Measurements from ENCODE around the gene DTX3L. TPM values are rescaled to one million over a fixed set of nuclear protein-coding genes. Genes with fewer than 3 reads are reported as not detected.

Gene DTX3L
- total RNA-seq, 1 donor = 39.6 TPM

Other genes starting within 250 kb of the DTX3L start
- gene CSTA, start 239.1 kb upstream of the DTX3L start, total RNA-seq (ENCODE audit: low replicate concordance) = 2.5 and 15.2 TPM in 2 replicates
- 8.2 and 27.0 TPM in 2 replicates for gene MIX23, start 181.1 kb upstream of the DTX3L start, total RNA-seq (ENCODE audit: low replicate concordance)
- 16.7 and 25.1 TPM in 2 replicates for gene FAM162A, start 180.2 kb upstream of the DTX3L start, total RNA-seq (ENCODE audit: low replicate concordance)
- 4.8 and 8.0 TPM in 2 replicates for gene WDR5B, start 148.3 kb upstream of the DTX3L start, total RNA-seq (ENCODE audit: low replicate concordance)
- gene KPNA1, start 49.4 kb upstream of the DTX3L start, total RNA-seq (ENCODE audit: low replicate concordance) = 31.6 and 47.3 TPM in 2 replicates
- 31.7 and 32.6 TPM in 2 replicates for gene PARP9, start within 50 bp of the DTX3L start, total RNA-seq (ENCODE audit: low replicate concordance)
- 0.72 and 0.82 TPM in 2 replicates for gene PARP15, start 13.3 kb downstream of the DTX3L start, total RNA-seq (ENCODE audit: low replicate concordance)
- gene PARP14, start 116.5 kb downstream of the DTX3L start, total RNA-seq (ENCODE audit: low replicate concordance) = 41.6 and 73.8 TPM in 2 replicates
- 6.6 and 9.6 TPM in 2 replicates for gene HSPBAP1, start 229.5 kb downstream of the DTX3L start, total RNA-seq (ENCODE audit: low replicate concordance)
- gene SLC49A4, start 230.7 kb downstream of the DTX3L start, total RNA-seq (ENCODE audit: low replicate concordance) = 24.1 and 30.0 TPM in 2 replicates

All from fibroblast of the aortic adventitia (primary cell).